GM10266 (cell line): Measurements from ENCODE around the gene HELQ.

ENCODE experiments used
- DNase-seq: peaks from one replicate; pipeline ENCODE4 v3.0.0; 2012; ENCODE audit errors: extremely low spot score
- TF ChIP-seq, protein P1 (sequence below): IDR thresholded peaks from 2 replicates; pipeline ENCODE4 v1.5.1; 2012; ENCODE audit warnings: mild to moderate bottlenecking, low read depth; ENCODE audit not compliant: control insufficient read depth, insufficient read depth; ENCODE audit errors: missing control alignments

The HELQ gene

DNA sequence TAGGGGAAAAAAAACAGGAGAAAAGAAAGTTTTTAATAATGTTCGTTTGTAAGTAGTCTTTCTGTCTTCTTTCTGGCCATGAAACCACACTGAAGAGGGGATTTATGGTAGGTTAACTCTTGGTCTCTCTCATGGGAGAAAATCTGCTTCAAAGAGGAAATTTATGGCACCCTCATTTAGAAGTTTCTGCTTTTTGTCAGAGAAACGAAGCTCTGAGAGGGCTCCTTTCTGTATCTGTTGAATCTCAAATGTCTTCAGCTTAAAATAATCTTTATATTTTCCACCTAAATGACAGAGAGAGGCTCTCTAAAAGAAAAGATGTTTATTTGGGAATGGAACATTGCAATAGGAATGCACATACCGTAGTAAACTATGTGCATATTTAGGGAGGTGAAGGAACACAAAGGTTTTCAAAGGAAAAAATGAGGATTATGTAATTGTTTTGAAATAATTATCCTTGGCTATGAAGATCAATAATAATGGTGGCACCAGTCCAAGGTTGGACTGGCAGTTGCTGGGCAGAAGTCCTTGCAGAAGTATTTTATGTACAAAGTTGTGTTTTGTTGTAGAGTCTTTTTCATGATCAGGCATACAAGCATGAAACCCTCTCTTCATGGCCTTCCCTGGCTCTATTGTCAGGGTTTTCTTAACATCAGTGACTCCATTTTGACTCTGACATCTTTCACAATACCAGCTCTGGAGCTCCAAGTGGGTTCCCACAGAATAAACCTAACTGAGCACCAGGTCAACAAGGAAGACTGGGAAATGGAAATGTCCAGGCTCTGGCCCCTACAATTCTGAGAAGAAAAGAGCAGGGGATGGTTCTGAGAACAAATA lies 67.9 kb downstream of the HELQ start:
- TF ChIP-seq, protein P1, sequence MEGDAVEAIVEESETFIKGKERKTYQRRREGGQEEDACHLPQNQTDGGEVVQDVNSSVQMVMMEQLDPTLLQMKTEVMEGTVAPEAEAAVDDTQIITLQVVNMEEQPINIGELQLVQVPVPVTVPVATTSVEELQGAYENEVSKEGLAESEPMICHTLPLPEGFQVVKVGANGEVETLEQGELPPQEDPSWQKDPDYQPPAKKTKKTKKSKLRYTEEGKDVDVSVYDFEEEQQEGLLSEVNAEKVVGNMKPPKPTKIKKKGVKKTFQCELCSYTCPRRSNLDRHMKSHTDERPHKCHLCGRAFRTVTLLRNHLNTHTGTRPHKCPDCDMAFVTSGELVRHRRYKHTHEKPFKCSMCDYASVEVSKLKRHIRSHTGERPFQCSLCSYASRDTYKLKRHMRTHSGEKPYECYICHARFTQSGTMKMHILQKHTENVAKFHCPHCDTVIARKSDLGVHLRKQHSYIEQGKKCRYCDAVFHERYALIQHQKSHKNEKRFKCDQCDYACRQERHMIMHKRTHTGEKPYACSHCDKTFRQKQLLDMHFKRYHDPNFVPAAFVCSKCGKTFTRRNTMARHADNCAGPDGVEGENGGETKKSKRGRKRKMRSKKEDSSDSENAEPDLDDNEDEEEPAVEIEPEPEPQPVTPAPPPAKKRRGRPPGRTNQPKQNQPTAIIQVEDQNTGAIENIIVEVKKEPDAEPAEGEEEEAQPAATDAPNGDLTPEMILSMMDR = no peak
- DNase-seq = no peak

GRCh38 chr4:83387012-83387411 lies 68.6 kb downstream of the HELQ start:
- DNase-seq = no peak
- TF ChIP-seq, protein P1 = no peak

GRCh38 chr4:83382850-83383249 lies 72.8 kb downstream of the HELQ start:
- no peak for DNase-seq
- TF ChIP-seq, protein P1 = no peak

- no peak for DNase-seq
- TF ChIP-seq, protein P1 = no peak
Observed at GRCh38 chr4:83381173-83381572, 74.5 kb downstream of the HELQ start.

DNA sequence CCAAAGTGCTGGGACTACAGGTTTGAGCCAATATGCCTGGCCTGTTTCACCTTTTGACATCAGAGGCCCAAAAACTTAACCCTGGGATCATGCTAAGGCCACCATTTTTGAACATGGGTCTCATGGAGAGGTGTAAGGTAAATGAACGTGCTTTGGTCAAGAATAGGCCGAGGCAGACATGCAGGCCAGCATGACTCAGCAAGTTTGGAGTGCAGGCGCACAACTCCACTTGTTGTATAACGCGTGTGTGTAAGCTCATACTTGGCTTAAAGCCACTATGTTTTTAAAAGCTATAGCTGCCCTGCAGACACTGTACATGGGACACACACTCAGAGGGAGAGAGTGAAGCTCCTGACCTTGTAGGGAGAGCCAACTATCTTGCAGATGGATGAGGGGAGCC lies 77.2 kb downstream of the HELQ start:
- DNase-seq = no peak
- TF ChIP-seq, protein P1 = no peak

DNA sequence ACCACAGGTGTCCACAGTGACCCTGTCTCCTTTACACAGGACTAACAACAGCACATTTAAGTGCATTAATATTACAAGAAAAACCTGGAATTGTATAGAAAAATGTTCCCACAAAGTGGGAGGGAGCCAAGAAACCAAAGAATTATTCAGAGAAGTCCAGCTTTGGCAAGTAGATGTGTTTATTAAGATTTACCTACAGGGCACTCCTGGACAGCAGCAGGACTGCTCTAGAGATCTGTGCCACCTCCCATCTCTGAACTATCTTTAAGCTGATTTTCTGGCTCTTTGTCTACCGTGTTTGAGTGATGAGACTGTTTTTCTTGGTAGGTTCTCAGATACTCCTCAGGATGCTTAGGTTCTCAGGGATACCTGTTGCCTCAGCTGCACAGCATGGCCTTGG lies 82.7 kb downstream of the HELQ start:
- DNase-seq = no peak
- TF ChIP-seq, protein P1 = no peak

- TF ChIP-seq, protein P1 = no peak
- DNase-seq = no peak
Observed at GRCh38 chr4:83371936-83372335, 83.7 kb downstream of the HELQ start.
